SK-N-SH (cell line): ENCODE data around the gene MB21D2. TPM values are rescaled to one million over a fixed set of nuclear protein-coding genes. Genes with fewer than 3 reads are reported as not detected.

ENCODE experiments used
- CTCF ChIA-PET: fragments of 300-600, 350-600 bp; formaldehyde crosslinking; extraction: SDS; loops from one replicate; lab custom pipeline; 2021; lab: Yijun Ruan, JAX
- POLR2A ChIA-PET: fragments of 350-600 bp; sonication (Branson Sonifier 250); formaldehyde crosslinking; extraction: SDS; loops from one replicate; lab custom pipeline; 2020; ENCODE audit warnings: antibody characterized with exemption, inconsistent platforms; lab: Yijun Ruan, JAX
- DNase-seq: peaks from one replicate; pipeline ENCODE4 v3.0.0; 2012
- H2AFZ ChIP-seq: fragments of 200-600 bp; sonication (generic); 2 replicates; pipeline ENCODE4 v1.8.1; 2016; ENCODE audit warnings: antibody characterized with exemption, mild to moderate bottlenecking, low read depth
- H3F3A ChIP-seq: fragments of 200-600 bp; sonication (generic); replicated peaks from 2 replicates; pipeline ENCODE3; 2016; ENCODE audit warnings: antibody characterized with exemption, mild to moderate bottlenecking; ENCODE audit not compliant: insufficient read depth
- H3K27ac ChIP-seq, 2 experiments: fragments of 200-500 bp in 1 of 2; fragments of 200-600 bp in 1 of 2; sonication (Bioruptor generic) in 1 of 2; sonication (generic), shearing (Covaris generic) in 1 of 2; 2 replicates each; pipeline versions ENCODE4 v1.5.1 to v1.6.1; 2014 to 2016; ENCODE audit warnings: low read depth in 2 of 2, inconsistent platforms in 1 of 2, low read length in 1 of 2, mild to moderate bottlenecking in 1 of 2, mixed read lengths in 1 of 2
- H3K27me3 ChIP-seq: fragments of 200-600 bp; sonication (generic), shearing (Covaris generic); 2 replicates; pipeline ENCODE4 v1.6.1; 2016; ENCODE audit warnings: mixed run types; ENCODE audit not compliant: insufficient read depth
- H3K36me3 ChIP-seq, 2 experiments: fragments of 200-500 bp in 1 of 2; fragments of 200-600 bp in 1 of 2; sonication (Bioruptor generic) in 1 of 2; sonication (generic) in 1 of 2; replicated peaks in 1 of 2; 2 replicates each; pipeline versions ENCODE3 to v1.5.1; 2014 to 2016; ENCODE audit warnings: low read length in 1 of 2, mild to moderate bottlenecking in 1 of 2; ENCODE audit not compliant: insufficient read depth in 2 of 2, control insufficient read depth in 1 of 2
- H3K4me1 ChIP-seq, 2 experiments: fragments of 200-500 bp in 1 of 2; fragments of 200-600 bp in 1 of 2; sonication (Bioruptor generic) in 1 of 2; sonication (generic), shearing (Covaris generic) in 1 of 2; 2 replicates each; pipeline versions ENCODE4 v1.5.1 to v1.6.1; 2014 to 2016; ENCODE audit warnings: low read depth in 1 of 2, low read length in 1 of 2, mixed run types in 1 of 2; ENCODE audit not compliant: insufficient read depth in 2 of 2, control insufficient read depth in 1 of 2
- H3K4me2 ChIP-seq: fragments of 200-600 bp; sonication (generic), shearing (Covaris generic); 2 replicates; pipeline ENCODE4 v1.6.1; 2017; ENCODE audit warnings: mixed run types
- H3K4me3 ChIP-seq, 2 experiments: fragments of 200-500 bp in 1 of 2; fragments of 200-600 bp in 1 of 2; sonication (Bioruptor generic) in 1 of 2; sonication (generic), shearing (Covaris generic) in 1 of 2; 2 replicates each; pipeline versions ENCODE4 v1.5.1 to v1.8.1; 2014 to 2016; ENCODE audit warnings: low read depth in 2 of 2, inconsistent platforms in 1 of 2, low read length in 1 of 2, mild to moderate bottlenecking in 1 of 2, mixed read lengths in 1 of 2, moderate library complexity in 1 of 2
- H3K79me2 ChIP-seq: fragments of 200-600 bp; sonication (generic); 2 replicates; pipeline ENCODE4 v1.8.1; 2017; ENCODE audit warnings: mild to moderate bottlenecking; ENCODE audit not compliant: insufficient read depth
- H3K9ac ChIP-seq: fragments of 200-600 bp; sonication (generic); 2 replicates; pipeline ENCODE4 v1.6.1; 2017; ENCODE audit warnings: mixed run types
- H3K9me2 ChIP-seq: fragments of 200-600 bp; sonication (generic); 2 replicates; pipeline ENCODE4 v1.6.1; 2017; ENCODE audit warnings: mixed run types
- H3K9me3 ChIP-seq: fragments of 200-600 bp; sonication (generic); 2 replicates; pipeline ENCODE4 v1.6.1; 2017; ENCODE audit warnings: mixed run types, mild to moderate bottlenecking, moderate library complexity
- H4K20me1 ChIP-seq: fragments of 200-600 bp; sonication (generic); 2 replicates; pipeline ENCODE4 v1.6.1; 2017; ENCODE audit warnings: mild to moderate bottlenecking, mixed run types; ENCODE audit not compliant: insufficient read depth
- CTCF ChIP-seq: fragments of 200-600 bp; sonication (generic); IDR thresholded peaks from 2 replicates; pipeline ENCODE4 v1.6.1; 2017; ENCODE audit warnings: antibody characterized with exemption, mild to moderate bottlenecking, moderate library complexity
- EP300 ChIP-seq, 2 experiments: IDR thresholded peaks; 2 replicates each; pipeline versions ENCODE4 v1.4.0 to v1.6.1; 2012; ENCODE audit warnings: borderline replicate concordance in 1 of 2, low read depth in 1 of 2, low read length in 1 of 2
- EZH2phosphoT487 ChIP-seq: fragments of 200-600 bp; sonication (generic); IDR thresholded peaks from 2 replicates; pipeline ENCODE4 v1.6.1; 2017; ENCODE audit warnings: low read depth, mixed run types, mild to moderate bottlenecking, antibody characterized with exemption, moderate library complexity, borderline replicate concordance
- FOSL2 ChIP-seq: IDR thresholded peaks from 2 replicates; pipeline ENCODE4 v1.4.0; 2012; ENCODE audit warnings: low read depth, mild to moderate bottlenecking, moderate library complexity, borderline replicate concordance
- FOXM1 ChIP-seq: IDR thresholded peaks from 2 replicates; pipeline ENCODE4 v1.4.0; 2012; ENCODE audit warnings: low read depth, mild to moderate bottlenecking
- GABPA ChIP-seq: IDR thresholded peaks from 2 replicates; pipeline ENCODE4 v1.4.0; 2012; ENCODE audit warnings: low read depth, mild to moderate bottlenecking
- IRF3 ChIP-seq: fragments of 150-350 bp; IDR thresholded peaks from 2 replicates; pipeline ENCODE4 v1.6.1; 2016; ENCODE audit warnings: mild to moderate bottlenecking, low read depth, low read length
- MAX ChIP-seq: IDR thresholded peaks from 2 replicates; pipeline ENCODE4 v1.4.0; 2012; ENCODE audit warnings: low read depth
- NFIC ChIP-seq: IDR thresholded peaks from 2 replicates; pipeline ENCODE4 v1.4.0; 2012; ENCODE audit warnings: borderline replicate concordance
- PBX3 ChIP-seq: IDR thresholded peaks from 2 replicates; pipeline ENCODE4; 2012
- POLR2AphosphoS5 ChIP-seq: IDR thresholded peaks from 2 replicates; pipeline ENCODE4 v1.6.1; 2012; ENCODE audit warnings: low read depth, low read length
- REST ChIP-seq: IDR thresholded peaks from 2 replicates; pipeline ENCODE4 v1.6.1; 2012; ENCODE audit warnings: mild to moderate bottlenecking, low read depth, low read length, moderate library complexity
- RXRA ChIP-seq: IDR thresholded peaks from 2 replicates; pipeline ENCODE4 v1.4.0; 2012; ENCODE audit warnings: low read depth, mild to moderate bottlenecking, borderline replicate concordance
- TCF12 ChIP-seq: IDR thresholded peaks from 2 replicates; pipeline ENCODE4 v1.4.0; 2012
- TEAD4 ChIP-seq: IDR thresholded peaks from 2 replicates; pipeline ENCODE4 v1.4.0; 2012; ENCODE audit warnings: mild to moderate bottlenecking, borderline replicate concordance; ENCODE audit not compliant: insufficient read depth
- USF1 ChIP-seq: IDR thresholded peaks from 2 replicates; pipeline ENCODE4 v1.4.0; 2012; ENCODE audit warnings: low read depth, borderline replicate concordance
- YY1 ChIP-seq: IDR thresholded peaks from 2 replicates; pipeline ENCODE4 v1.4.0; 2012; ENCODE audit warnings: low read depth, mild to moderate bottlenecking
- ZBTB33 ChIP-seq: IDR thresholded peaks from 2 replicates; pipeline ENCODE4 v1.4.0; 2012; ENCODE audit warnings: low read depth, borderline replicate concordance
- WGBS: methylation state at CpG from one replicate; pipeline ENCODE4 v1.1.6; 2017; ENCODE audit warnings: low lambda C conversion rate; 5-methylcytosine and 5-hydroxymethylcytosine counted together
- polyA plus RNA-seq, 3 experiments: library from polyadenylated mRNA; depleted of rRNA; stranded (reverse); fragments of >200 nt; gene quantifications; 2 replicates each; pipeline ENCODE4 v1.2.3, GENCODE V29; 2012

The MB21D2 gene
- polyA plus RNA-seq, 1 of the 3 experiments (the other 2 are of a cell fraction): 12.7 TPM

- WGBS: 86% methylated on average over 2 of the region's 2 CpGs
These were observed 117.9 kb downstream of the MB21D2 start for GRCh38 chr3:192799721-192800120.

More at GRCh38 chr3:192799721-192800120, 117.9 kb downstream of the MB21D2 start:
- H2AFZ ChIP-seq: no peak overlapping the region
- DNase-seq: no peak
- no peak overlapping the region for H3K9ac ChIP-seq
- peaks cover 6% of the 10 kb centered on the region; the same call in 1 of the 2 replicates for H3K79me2 ChIP-seq
- peaks cover 0 to 12% of the 10 kb centered on the region in 2 experiments for H3K36me3 ChIP-seq
- POLR2A ChIA-PET: no interaction called here
- no peaks in the 10 kb centered on the region for H3K9me3 ChIP-seq
- H3K27me3 ChIP-seq: no peaks in the 10 kb centered on the region
- TF ChIP-seq POLR2AphosphoS5: no peak
- TF ChIP-seq CTCF: no peak
- TF ChIP-seq USF1: no peak
- no peak for TF ChIP-seq YY1
- TF ChIP-seq FOXM1: no peak
- no peak for TF ChIP-seq REST
- no peak for TF ChIP-seq NFIC
- no peak for TF ChIP-seq GABPA
- TF ChIP-seq EZH2phosphoT487: no peak
- no peak for TF ChIP-seq EP300 (IDR thresholded peaks at IDR 0.05; ENCODE audit: borderline replicate concordance in 1 of 2, low read depth in 1 of 2, low read length in 1 of 2)
- TF ChIP-seq TCF12: no peak
- no peak for TF ChIP-seq IRF3
- TF ChIP-seq ZBTB33: no peak
- no peak for TF ChIP-seq RXRA
- TF ChIP-seq FOSL2: no peak
- TF ChIP-seq MAX: no peak
- TF ChIP-seq PBX3: no peak
- TF ChIP-seq TEAD4: no peak
- TF ChIP-seq, all 33 proteins: peak for 0
- Histone ChIP-seq H4K20me1 (peaks cover 14% of the 10 kb centered on the region; the same call in 1 of the 2 replicates), H3K27ac (no peak overlapping the region), H3F3A (no peaks in the 10 kb centered on the region), H3K4me2 (no peak overlapping the region), H3K4me3 (no peak overlapping the region), H3K4me1 (peaks cover 0 to 3% of the 10 kb centered on the region in 2 experiments; a peak in 1 of 4 replicates), H3K9me2 (no peaks in the 10 kb centered on the region)
- CTCF ChIA-PET: interaction anchor here (1.0 kb wide), 1 partner anchor 106 kb away, joined by 3 read pairs; no protein-coding TSS in a partner anchor
